Activated T-cell treated with anti-CD3 and anti-CD28 coated beads, Interleukin-2, amount 50 U/mL, for 4 hours (primary cell): ENCODE measurements around the gene CYTL1. TPM values are rescaled to one million over a fixed set of nuclear protein-coding genes. Genes with fewer than 3 reads are reported as not detected.

ENCODE experiments used
- ATAC-seq, 2 donors: fragments of 200-7000 bp; cut with Tn5 transposase; one replicate each; pipeline ENCODE4 v1.10.0; 2021
- DNase-seq: peaks from one replicate; pipeline ENCODE4 v3.0.0-alpha.2; 2020
- H3K27me3 Mint-ChIP-seq: one replicate; pipeline ENCODE4 v1.8.0; 2021; ENCODE audit warnings: low read depth, mixed read lengths
- H3K36me3 Mint-ChIP-seq: one replicate; pipeline ENCODE4 v1.8.0; 2022; ENCODE audit warnings: mixed read lengths; ENCODE audit not compliant: insufficient read depth
- H3K4me1 Mint-ChIP-seq: one replicate; pipeline ENCODE4 v1.8.0; 2021; ENCODE audit warnings: low read depth, mixed read lengths
- H3K4me3 Mint-ChIP-seq: one replicate; pipeline ENCODE4 v1.8.0; 2021; ENCODE audit warnings: mild to moderate bottlenecking, moderate library complexity, mixed read lengths
- H3K9me3 Mint-ChIP-seq: one replicate; pipeline ENCODE4 v1.8.0; 2021; ENCODE audit warnings: mixed read lengths
- total RNA-seq, 3 donors: library from RNA; stranded (reverse); gene quantifications; one replicate each; pipeline ENCODE4 v1.2.1, GENCODE V29; 2021

Gene CYTL1
- total RNA-seq, 3 donors from 2014 or later: not detected

GRCh38 chr4:5041699-5042098 is 22.4 kb upstream of the CYTL1 start:
- no peaks in the 10 kb centered on the region for H3K9me3 Mint-ChIP-seq
- DNase-seq (no peak), ATAC-seq (no peak)
- peaks cover 21% of the 10 kb centered on the region for H3K27me3 Mint-ChIP-seq
- no peaks in the 10 kb centered on the region for H3K4me1 Mint-ChIP-seq
- no peaks in the 10 kb centered on the region for H3K36me3 Mint-ChIP-seq
- no peak overlapping the region for H3K4me3 Mint-ChIP-seq

DNA sequence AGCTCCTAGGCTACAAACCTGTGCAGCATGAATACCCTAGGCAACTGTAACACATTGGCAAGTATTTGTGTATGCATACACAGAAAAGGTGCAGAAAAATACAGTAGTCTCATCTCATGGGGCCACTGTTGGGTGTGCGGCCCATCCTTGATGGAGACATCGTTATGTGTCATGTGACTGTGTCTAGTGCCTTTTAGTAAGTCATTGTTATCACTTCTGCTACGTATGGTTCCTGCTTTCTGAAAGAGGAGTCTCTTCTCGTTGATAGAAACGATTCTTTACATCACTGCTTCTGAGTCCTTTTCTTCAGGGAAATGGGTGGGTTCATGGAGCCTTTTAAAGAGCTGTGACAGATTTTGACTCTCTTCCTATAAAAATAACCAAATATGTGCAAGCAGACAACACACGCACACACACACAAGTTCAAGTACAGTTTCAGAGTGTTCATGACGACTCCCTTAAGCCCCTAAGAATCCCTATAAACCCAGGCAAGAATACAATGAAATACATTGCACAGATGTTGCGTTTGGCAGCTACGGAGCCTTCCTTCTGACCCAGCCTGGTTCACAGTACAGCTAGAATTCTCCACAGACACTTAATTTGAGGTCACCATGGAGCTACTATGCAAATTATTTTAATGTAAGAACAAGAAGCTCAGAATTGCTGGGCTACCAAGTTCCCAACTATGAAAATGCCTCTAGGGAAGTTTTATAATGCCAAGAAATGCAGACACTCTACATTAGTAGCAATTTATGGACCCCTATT is 21.8 kb upstream of the CYTL1 start:
- H3K27me3 Mint-ChIP-seq: peaks cover 16% of the 10 kb centered on the region
- no peak for ATAC-seq
- H3K36me3 Mint-ChIP-seq: no peaks in the 10 kb centered on the region
- no peak for DNase-seq
- no peaks in the 10 kb centered on the region for H3K4me1 Mint-ChIP-seq
- H3K4me3 Mint-ChIP-seq: no peak overlapping the region
- H3K9me3 Mint-ChIP-seq: no peaks in the 10 kb centered on the region

- no peaks in the 10 kb centered on the region for H3K36me3 Mint-ChIP-seq
- H3K9me3 Mint-ChIP-seq: no peaks in the 10 kb centered on the region
- no peak overlapping the region for H3K4me3 Mint-ChIP-seq
- ATAC-seq: no peak
- no peak for DNase-seq
- no peaks in the 10 kb centered on the region for H3K4me1 Mint-ChIP-seq
- peaks cover 6% of the 10 kb centered on the region for H3K27me3 Mint-ChIP-seq
These were observed 20.5 kb upstream of the CYTL1 start for GRCh38 chr4:5039800-5040199.

- ATAC-seq (no peak), DNase-seq (no peak)
- Mint-ChIP-seq H3K4me3 (no peak overlapping the region), H3K27me3 (peaks cover 5% of the 10 kb centered on the region), H3K4me1 (peaks cover 5% of the 10 kb centered on the region), H3K9me3 (no peaks in the 10 kb centered on the region), H3K36me3 (no peaks in the 10 kb centered on the region)
These were observed 18.6 kb upstream of the CYTL1 start for GRCh38 chr4:5037553-5038551.

GRCh38 chr4:5036239-5036638 is 17.0 kb upstream of the CYTL1 start:
- H3K9me3 Mint-ChIP-seq: no peaks in the 10 kb centered on the region
- peaks cover 3% of the 10 kb centered on the region for H3K27me3 Mint-ChIP-seq
- DNase-seq: no peak
- H3K4me3 Mint-ChIP-seq: no peak overlapping the region
- no peak for ATAC-seq
- peaks cover 5% of the 10 kb centered on the region for H3K4me1 Mint-ChIP-seq
- H3K36me3 Mint-ChIP-seq: no peaks in the 10 kb centered on the region

DNA sequence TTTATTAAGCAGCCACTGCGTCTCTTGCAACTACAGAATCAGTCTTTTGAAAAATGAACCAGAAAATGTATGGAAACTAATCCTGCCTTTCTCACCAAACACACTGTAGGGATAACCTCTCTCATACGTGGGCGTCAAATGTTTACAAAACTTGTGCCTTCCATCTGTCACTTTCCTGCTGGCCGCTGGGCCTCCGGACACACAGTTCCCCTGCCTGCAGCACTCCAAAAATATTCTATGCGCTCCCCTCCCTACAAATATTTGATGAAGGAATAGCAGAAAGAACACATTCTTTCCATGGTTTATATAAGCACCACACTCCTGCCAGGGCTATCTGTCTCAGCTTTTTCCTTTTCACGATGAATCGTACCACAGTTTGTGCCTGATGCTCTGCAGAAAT is 14.9 kb upstream of the CYTL1 start:
- Mint-ChIP-seq H3K9me3 (no peaks in the 10 kb centered on the region), H3K27me3 (peaks cover 3% of the 10 kb centered on the region), H3K4me3 (no peak overlapping the region), H3K4me1 (peaks cover 5% of the 10 kb centered on the region), H3K36me3 (no peaks in the 10 kb centered on the region)
- ATAC-seq (no peak), DNase-seq (no peak)

GRCh38 chr4:5033281-5033841 is 14.1 kb upstream of the CYTL1 start:
- no peak overlapping the region for H3K4me3 Mint-ChIP-seq

GRCh38 chr4:5032813-5033212 is 13.6 kb upstream of the CYTL1 start:
- Mint-ChIP-seq H3K9me3 (no peaks in the 10 kb centered on the region), H3K36me3 (no peaks in the 10 kb centered on the region), H3K4me1 (peaks cover 5% of the 10 kb centered on the region), H3K4me3 (no peak overlapping the region), H3K27me3 (peaks cover 3% of the 10 kb centered on the region)
- DNase-seq: no peak
- ATAC-seq: no peak

More at GRCh38 chr4:5033281-5033841, 14.1 kb upstream of the CYTL1 start:
- Mint-ChIP-seq H3K4me1 (peaks cover 5% of the 10 kb centered on the region), H3K9me3 (no peaks in the 10 kb centered on the region), H3K36me3 (no peaks in the 10 kb centered on the region), H3K27me3 (peaks cover 3% of the 10 kb centered on the region)
- ATAC-seq (peak in 1 of 2 donors; percentile 34), DNase-seq (no peak)

- peaks cover 5% of the 10 kb centered on the region for H3K4me1 Mint-ChIP-seq
- no peak overlapping the region for H3K4me3 Mint-ChIP-seq
- H3K9me3 Mint-ChIP-seq: no peaks in the 10 kb centered on the region
- H3K36me3 Mint-ChIP-seq: no peaks in the 10 kb centered on the region
- DNase-seq (no peak), ATAC-seq (no peak)
- H3K27me3 Mint-ChIP-seq: peaks cover 5% of the 10 kb centered on the region
These were observed 11.7 kb upstream of the CYTL1 start for GRCh38 chr4:5030927-5031326.

- no peak overlapping the region for H3K4me3 Mint-ChIP-seq
- no peaks in the 10 kb centered on the region for H3K36me3 Mint-ChIP-seq
- DNase-seq (no peak), ATAC-seq (no peak)
- H3K27me3 Mint-ChIP-seq: peaks cover 5% of the 10 kb centered on the region
- no peaks in the 10 kb centered on the region for H3K9me3 Mint-ChIP-seq
- H3K4me1 Mint-ChIP-seq: peaks cover 5% of the 10 kb centered on the region
These were observed 11.0 kb upstream of the CYTL1 start for GRCh38 chr4:5030221-5030620.

DNA sequence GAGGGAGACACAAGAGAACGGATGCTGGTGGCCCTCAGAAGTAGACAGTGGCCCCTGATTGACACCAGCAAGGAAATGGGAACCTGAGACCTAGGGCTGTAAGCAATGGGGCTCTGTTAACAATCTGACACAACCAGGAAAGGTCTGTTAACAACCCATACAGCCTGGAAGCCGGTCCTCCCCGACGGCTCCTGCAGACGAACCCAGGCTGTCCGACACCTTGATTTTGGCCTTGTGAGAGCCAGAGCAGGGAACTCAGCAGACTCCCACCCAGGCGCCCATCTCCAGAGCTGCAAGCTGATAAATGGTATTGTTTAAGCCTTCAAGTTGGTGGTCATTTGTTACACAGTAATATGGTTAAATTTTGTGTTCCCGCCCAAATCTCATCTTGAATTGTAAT is 10.2 kb upstream of the CYTL1 start:
- DNase-seq (no peak), ATAC-seq (no peak)
- Mint-ChIP-seq H3K36me3 (no peaks in the 10 kb centered on the region), H3K4me3 (no peak overlapping the region), H3K4me1 (peaks cover 5% of the 10 kb centered on the region), H3K9me3 (no peaks in the 10 kb centered on the region), H3K27me3 (peaks cover 5% of the 10 kb centered on the region)

- no peak for ATAC-seq
- Mint-ChIP-seq H3K36me3 (no peaks in the 10 kb centered on the region), H3K27me3 (peaks cover 5% of the 10 kb centered on the region), H3K4me3 (no peak overlapping the region), H3K9me3 (no peaks in the 10 kb centered on the region), H3K4me1 (peaks cover 4% of the 10 kb centered on the region)
- no peak for DNase-seq
These were observed 9.2 kb upstream of the CYTL1 start for GRCh38 chr4:5028480-5028879.

GRCh38 chr4:5027346-5027745 is 8.1 kb upstream of the CYTL1 start:
- H3K27me3 Mint-ChIP-seq: peaks cover 2% of the 10 kb centered on the region
- H3K9me3 Mint-ChIP-seq: no peaks in the 10 kb centered on the region
- DNase-seq (no peak), ATAC-seq (no peak)
- H3K4me3 Mint-ChIP-seq: no peak overlapping the region
- H3K36me3 Mint-ChIP-seq: no peaks in the 10 kb centered on the region
- H3K4me1 Mint-ChIP-seq: no peaks in the 10 kb centered on the region

DNA sequence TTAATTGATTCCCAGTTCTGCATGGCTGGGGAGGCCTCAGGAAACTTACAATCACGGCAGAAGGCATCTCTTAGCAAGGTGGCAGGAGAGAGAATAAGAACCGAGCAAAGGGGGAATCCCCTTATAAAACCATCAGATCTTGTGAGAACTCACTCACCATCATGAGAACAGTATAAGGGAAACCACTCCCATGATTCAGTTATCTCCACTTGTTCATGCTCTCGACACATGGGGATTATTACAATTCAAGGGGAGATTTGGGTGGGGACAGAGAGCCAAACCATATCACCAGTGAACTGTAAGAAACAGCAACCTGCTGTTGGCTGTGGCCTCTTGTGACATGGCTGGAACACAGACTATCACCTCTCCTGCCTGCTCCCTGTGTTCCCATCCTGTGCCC is 7.1 kb upstream of the CYTL1 start:
- no peak overlapping the region for H3K4me3 Mint-ChIP-seq
- H3K36me3 Mint-ChIP-seq: no peaks in the 10 kb centered on the region
- no peaks in the 10 kb centered on the region for H3K9me3 Mint-ChIP-seq
- no peak for DNase-seq
- peaks cover 2% of the 10 kb centered on the region for H3K27me3 Mint-ChIP-seq
- no peaks in the 10 kb centered on the region for H3K4me1 Mint-ChIP-seq
- ATAC-seq: no peak
